AG04450 (cell line): ENCODE measurements around the gene TOR1AIP1. TPM values are rescaled to one million over a fixed set of nuclear protein-coding genes. Genes with fewer than 3 reads are reported as not detected.
A peak's percentile ranks its signal among the peaks of the same experiment; 100 is the strongest.

Source experiments
- CTCF ChIA-PET: fragments of 300-600, 350-600 bp; formaldehyde crosslinking; extraction: SDS; loops from one replicate; lab custom pipeline; 2022; ENCODE audit warnings: antibody characterized with exemption, inconsistent platforms; lab: Charles Lee
- POLR2A ChIA-PET: fragments of 350-600 bp; formaldehyde crosslinking; extraction: SDS; loops from one replicate; lab custom pipeline; 2021; ENCODE audit warnings: antibody characterized with exemption, inconsistent platforms; lab: Yijun Ruan, JAX
- DNase-seq: peaks from one replicate; pipeline ENCODE4 v3.0.0-alpha.2; 2011; ENCODE audit warnings: low read depth, low spot score
- H3K27ac ChIP-seq: one replicate; pipeline ENCODE4 v1.5.1; 2012; ENCODE audit warnings: low read depth, low read length, control low read depth
- H3K27me3 ChIP-seq: one replicate; pipeline ENCODE4 v1.6.0; 2012; ENCODE audit warnings: low read length; ENCODE audit not compliant: control insufficient read depth, insufficient read depth
- H3K4me3 ChIP-seq: 2 replicates; pipeline ENCODE4 v1.5.1; 2011; ENCODE audit warnings: mild to moderate bottlenecking, low read depth, low read length, control low read depth
- H3K9me3 ChIP-seq: 2 replicates; pipeline ENCODE4 v1.5.1; 2012; ENCODE audit warnings: low read length; ENCODE audit not compliant: control insufficient read depth, insufficient read depth
- CTCF ChIP-seq: IDR thresholded peaks from 2 replicates; pipeline ENCODE4 v1.5.1; 2011; ENCODE audit warnings: low read depth, low read length, control low read depth, inconsistent platforms
- polyA plus RNA-seq: library from polyadenylated mRNA; depleted of rRNA; stranded (reverse); fragments of >200 nt; gene quantifications from 2 replicates; pipeline ENCODE4 v1.2.3, GENCODE V29; 2011

TOR1AIP1 gene
- polyA plus RNA-seq, 1 experiment: 44.9 TPM

GRCh38 chr1:179872558-179872957, 9.5 kb upstream of the TOR1AIP1 start:
- POLR2A ChIA-PET: no interaction called here
- Histone ChIP-seq H3K9me3 (no peaks in the 10 kb centered on the region), H3K4me3 (no peak overlapping the region), H3K27ac (no peak overlapping the region), H3K27me3 (no peaks in the 10 kb centered on the region)
- CTCF ChIA-PET: interaction anchor here (1.3 kb wide), 1 partner anchor 58 kb away, joined by 9 read pairs; no protein-coding TSS in a partner anchor
- TF ChIP-seq CTCF: no peak
- no peak for DNase-seq

- no peaks in the 10 kb centered on the region for H3K9me3 ChIP-seq
- no peaks in the 10 kb centered on the region for H3K27me3 ChIP-seq
- CTCF ChIA-PET: interaction anchor here (1.3 kb wide), 1 partner anchor 64 kb away, joined by 3 read pairs; no protein-coding TSS in a partner anchor
Observed at GRCh38 chr1:179873438-179873851, 8.6 kb upstream of the TOR1AIP1 start.

GRCh38 chr1:179875596-179876299, 6.3 kb upstream of the TOR1AIP1 start:
- peak overlapping the region; percentile 85 for H3K4me3 ChIP-seq
- H3K27ac ChIP-seq: no peak overlapping the region
- POLR2A ChIA-PET: no interaction called here
- no peaks in the 10 kb centered on the region for H3K27me3 ChIP-seq
- CTCF ChIA-PET: interaction anchor here (1.0 to 2.4 kb wide), 4 partner anchors 8 to 169 kb away, joined by 3 to 11 read pairs (median 8); no protein-coding TSS in a partner anchor
- H3K9me3 ChIP-seq: no peaks in the 10 kb centered on the region
- no peak for DNase-seq
- no peak for TF ChIP-seq CTCF

More at GRCh38 chr1:179873438-179873851, 8.6 kb upstream of the TOR1AIP1 start:
- DNase-seq: no peak
- POLR2A ChIA-PET: no interaction called here
- no peak for TF ChIP-seq CTCF
- Histone ChIP-seq H3K4me3 (no peak overlapping the region), H3K27ac (no peak overlapping the region)

- Histone ChIP-seq H3K27me3 (no peaks in the 10 kb centered on the region), H3K27ac (no peak overlapping the region), H3K4me3 (peak overlapping the region; percentile 85), H3K9me3 (no peaks in the 10 kb centered on the region)
- POLR2A ChIA-PET: interaction anchor here (0.6 to 1.2 kb wide), 2 partner anchors 13 to 221 kb away, joined by 3 read pairs; no protein-coding TSS in a partner anchor
- no peak for TF ChIP-seq CTCF
- DNase-seq: no peak
- CTCF ChIA-PET: interaction anchor here (1.0 to 2.4 kb wide), 4 partner anchors 9 to 304 kb away, joined by 3 to 11 read pairs (median 6); no protein-coding TSS in a partner anchor
Observed at GRCh38 chr1:179876300-179876715, 5.8 kb upstream of the TOR1AIP1 start.

- Histone ChIP-seq H3K9me3 (no peaks in the 10 kb centered on the region), H3K27ac (no peak within 1 kb of the TSS), H3K27me3 (no peaks in the 10 kb centered on the region), H3K4me3 (peak within 1 kb of the TSS; percentile 85)
- DNase-seq: no peak
- ChIA-PET CTCF (interaction anchor here (1.0 to 2.4 kb wide), 3 partner anchors 10 to 325 kb away, joined by 3 to 11 read pairs (median 3); no protein-coding TSS in a partner anchor), POLR2A (interaction anchor here (1.2 kb wide), 1 partner anchor 219 kb away, joined by 3 read pairs; no protein-coding TSS in a partner anchor)
- TF ChIP-seq CTCF: no peak
Observed at GRCh38 chr1:179877586-179878265, 4.4 kb upstream of the TOR1AIP1 start, which contains the start of gene TOR1AIP2. Gene TOR1AIP2, minus strand, starts transcription at chr1:179877803. Its CDS starts 25,138 bp downstream, at chr1:179852665.
